22Rv1 (cell line): ENCODE measurements around the gene FOXS1.

ENCODE experiments used
- H3K27ac ChIP-seq: fragments of 450-650 bp; 2 replicates; pipeline ENCODE4 v1.5.1; 2017
- ZFX ChIP-seq: fragments of 450-650 bp; IDR thresholded peaks from 2 replicates; pipeline ENCODE4 v1.6.1; 2017; ENCODE audit warnings: antibody characterized with exemption, borderline replicate concordance
- TF ChIP-seq, protein P1 (sequence below): fragments of 450-650 bp; IDR thresholded peaks from 2 replicates; pipeline ENCODE4 v1.5.1; 2017; ENCODE audit warnings: mild to moderate bottlenecking

The FOXS1 gene

DNA sequence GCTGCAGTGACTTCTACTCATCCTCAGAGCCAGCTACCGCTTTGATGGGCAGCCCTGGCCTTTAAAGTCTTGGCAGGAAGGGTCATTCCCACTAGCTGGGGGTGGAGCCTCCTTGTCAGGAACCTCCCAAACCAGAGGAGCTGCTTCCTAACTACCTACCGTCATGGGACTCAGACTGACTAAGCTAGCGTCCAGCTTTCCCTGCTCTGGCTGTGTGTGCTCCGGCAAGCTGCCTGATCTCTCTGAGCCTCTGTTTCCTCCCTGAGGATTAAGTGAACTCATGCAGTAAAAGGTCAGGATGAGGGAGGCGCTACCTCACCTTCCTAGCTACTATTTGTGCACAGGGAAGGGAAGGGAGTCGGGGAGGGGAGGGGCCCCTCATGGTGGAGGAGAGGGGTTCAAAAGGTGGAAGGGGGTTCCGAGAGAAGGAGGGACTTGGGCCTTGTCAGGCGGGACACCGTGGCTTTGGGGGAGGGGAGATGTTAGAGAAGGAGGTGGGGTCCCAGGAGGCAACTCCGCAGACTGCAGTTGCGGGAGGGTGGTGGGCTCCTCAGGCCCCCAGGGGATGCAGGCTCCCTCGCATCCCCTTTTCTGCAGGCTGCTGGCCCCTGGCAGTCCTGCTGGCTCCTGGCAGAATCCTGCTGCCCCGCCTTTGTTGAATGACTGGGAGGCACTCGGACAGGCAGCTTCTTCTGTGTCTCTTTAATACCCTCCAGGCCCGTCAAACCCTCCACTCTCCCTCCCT lies 15.2 kb upstream of the FOXS1 start:
- H3K27ac ChIP-seq: no peak overlapping the region; the same call in 1 of the 2 replicates
- TF ChIP-seq, protein P1, sequence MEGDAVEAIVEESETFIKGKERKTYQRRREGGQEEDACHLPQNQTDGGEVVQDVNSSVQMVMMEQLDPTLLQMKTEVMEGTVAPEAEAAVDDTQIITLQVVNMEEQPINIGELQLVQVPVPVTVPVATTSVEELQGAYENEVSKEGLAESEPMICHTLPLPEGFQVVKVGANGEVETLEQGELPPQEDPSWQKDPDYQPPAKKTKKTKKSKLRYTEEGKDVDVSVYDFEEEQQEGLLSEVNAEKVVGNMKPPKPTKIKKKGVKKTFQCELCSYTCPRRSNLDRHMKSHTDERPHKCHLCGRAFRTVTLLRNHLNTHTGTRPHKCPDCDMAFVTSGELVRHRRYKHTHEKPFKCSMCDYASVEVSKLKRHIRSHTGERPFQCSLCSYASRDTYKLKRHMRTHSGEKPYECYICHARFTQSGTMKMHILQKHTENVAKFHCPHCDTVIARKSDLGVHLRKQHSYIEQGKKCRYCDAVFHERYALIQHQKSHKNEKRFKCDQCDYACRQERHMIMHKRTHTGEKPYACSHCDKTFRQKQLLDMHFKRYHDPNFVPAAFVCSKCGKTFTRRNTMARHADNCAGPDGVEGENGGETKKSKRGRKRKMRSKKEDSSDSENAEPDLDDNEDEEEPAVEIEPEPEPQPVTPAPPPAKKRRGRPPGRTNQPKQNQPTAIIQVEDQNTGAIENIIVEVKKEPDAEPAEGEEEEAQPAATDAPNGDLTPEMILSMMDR: no peak
- TF ChIP-seq ZFX: no peak

- no peak for TF ChIP-seq ZFX
- TF ChIP-seq, protein P1: no peak
- no peak overlapping the region for H3K27ac ChIP-seq
Observed at GRCh38 chr20:31859998-31860380, 14.6 kb upstream of the FOXS1 start.

DNA sequence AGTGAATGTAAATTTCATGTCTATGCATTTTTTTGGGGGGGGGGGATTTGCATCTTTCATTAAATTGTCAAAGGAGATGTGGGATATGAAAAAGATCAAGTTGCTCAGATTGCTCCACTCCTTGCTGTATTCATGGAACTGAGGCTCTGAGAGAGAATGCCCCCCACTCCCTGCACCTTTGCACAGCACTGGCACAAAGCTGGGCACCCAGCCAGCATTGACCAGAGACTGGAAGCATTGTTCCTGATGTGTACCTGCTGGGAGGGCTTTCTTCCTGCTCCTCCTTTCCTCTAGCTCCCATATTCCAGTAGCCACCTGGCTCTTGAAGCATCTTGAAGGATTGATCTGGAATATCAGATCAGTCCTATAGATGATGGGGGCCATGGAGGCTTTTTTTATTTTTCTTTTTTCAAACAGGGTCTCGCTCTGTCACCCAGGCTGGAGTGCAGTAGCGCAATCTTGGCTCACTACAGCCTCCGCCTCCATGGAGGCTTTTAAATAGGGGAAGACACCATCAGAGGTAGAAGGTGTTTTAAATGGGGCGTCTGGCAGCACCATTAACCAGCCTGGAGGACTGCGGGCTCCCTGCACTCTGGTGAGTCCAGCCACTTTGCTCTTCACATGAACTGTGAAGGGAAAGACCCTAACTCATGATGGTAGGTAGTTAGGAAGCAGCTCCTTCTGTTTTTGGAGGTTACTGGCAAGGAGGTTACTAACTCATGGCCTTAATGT lies 14.0 kb upstream of the FOXS1 start:
- no peak overlapping the region for H3K27ac ChIP-seq
- TF ChIP-seq, protein P1: no peak
- TF ChIP-seq ZFX: no peak

GRCh38 chr20:31858760-31859083 lies 13.3 kb upstream of the FOXS1 start:
- no peak overlapping the region for H3K27ac ChIP-seq
- TF ChIP-seq, protein P1: no peak
- TF ChIP-seq ZFX: no peak

GRCh38 chr20:31857861-31858759 lies 12.7 kb upstream of the FOXS1 start:
- no peak overlapping the region for H3K27ac ChIP-seq
- TF ChIP-seq ZFX: no peak
- TF ChIP-seq, protein P1: no peak

DNA sequence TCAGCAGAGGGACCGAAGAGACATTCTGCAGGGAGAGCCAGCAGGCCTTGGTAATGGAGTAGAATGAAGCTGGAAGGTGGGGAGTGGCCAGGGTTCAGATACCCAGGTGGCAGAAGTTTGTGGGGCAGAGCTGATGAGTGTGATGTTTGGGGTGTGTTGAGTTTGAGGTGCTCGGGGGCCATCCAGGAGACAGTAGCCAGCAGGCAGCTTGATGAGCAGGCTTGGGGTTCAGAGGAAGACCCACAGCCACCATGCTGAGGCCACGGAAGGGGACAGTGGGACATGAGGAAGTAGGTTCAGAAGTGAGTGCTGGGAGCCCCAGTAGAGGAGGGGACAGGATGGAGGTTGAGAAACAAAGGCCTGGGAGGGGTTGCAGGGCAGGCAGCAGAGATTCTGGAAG lies 11.1 kb upstream of the FOXS1 start:
- no peak overlapping the region for H3K27ac ChIP-seq
- no peak for TF ChIP-seq ZFX
- TF ChIP-seq, protein P1: no peak
